Measurements from ENCODE around the gene PBRM1. TPM values are rescaled to one million over a fixed set of nuclear protein-coding genes. Genes with fewer than 3 reads are reported as not detected.

PBRM1 gene
- polyA plus RNA-seq, 3 donors: 26.1 to 72.9 (median 38.0) TPM

DNA sequence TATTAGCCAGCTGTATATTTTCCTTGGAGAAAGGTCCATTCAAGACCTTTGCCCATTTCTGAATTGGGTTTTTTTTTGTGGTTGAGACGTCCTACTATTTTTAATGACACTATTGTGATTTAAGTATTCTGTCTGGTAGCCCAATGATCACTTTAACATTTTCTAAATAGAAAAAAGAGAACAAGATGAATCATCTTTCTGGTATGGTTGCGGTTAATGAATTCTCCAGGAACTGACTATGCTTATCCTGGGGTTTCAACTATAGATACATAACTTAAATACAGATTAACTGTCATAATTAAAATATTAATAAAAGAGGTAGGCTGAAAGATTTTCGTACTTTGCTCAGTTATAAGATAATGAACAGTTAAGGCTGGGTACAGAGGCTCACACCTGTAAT is 51.9 kb downstream of the PBRM1 start:
- Mint-ChIP-seq H3K27ac (peak overlapping the region in 1 of 7 donors; percentile 50), H3K4me3 (no peak overlapping the region), H3K27me3 (ENCODE audit: low read depth in 3 of 3) (peaks cover 0 to 3% (median 0%) of the 10 kb centered on the region in 3 donors), H3K36me3 (peaks cover 56 to 80% of the 10 kb centered on the region in 2 donors), H3K9me3 (no peaks in the 10 kb centered on the region), H3K4me1 (peaks cover 2% of the 10 kb centered on the region)
- Histone ChIP-seq H3K36me3 (replicated peaks in 1 of 2; ENCODE audit: control insufficient read depth in 1 of 2, insufficient read depth in 2 of 2, low read length in 2 of 2) (peaks cover 79 to 89% of the 10 kb centered on the region in 2 donors), H4K20me1 (ENCODE audit: insufficient read depth, low read length) (peaks cover 3% of the 10 kb centered on the region), H3K4me2 (replicated peaks; ENCODE audit: extremely low read depth, low read length, poor library complexity, severe bottlenecking) (no peak overlapping the region), H3K4me1 (ENCODE audit: control insufficient read depth in 1 of 2, insufficient read depth in 2 of 2, low read length in 2 of 2) (no peaks in the 10 kb centered on the region), H3K27me3 (ENCODE audit: control insufficient read depth in 2 of 2, insufficient read depth in 2 of 2, low read length in 2 of 2) (no peaks in the 10 kb centered on the region), H3K4me3 (replicated peaks in 1 of 3; ENCODE audit: low read depth in 2 of 3, low read length in 3 of 3) (no peak overlapping the region), H3K27ac (ENCODE audit: low read depth in 1 of 2, low read length in 2 of 2) (no peak overlapping the region), H2AFZ (ENCODE audit: insufficient read depth, low read depth, low read length, poor library complexity, severe bottlenecking) (no peak overlapping the region), H3K9me3 (replicated peaks in 1 of 2; ENCODE audit: control insufficient read depth in 1 of 2, insufficient read depth in 1 of 2, low read length in 2 of 2) (no peaks in the 10 kb centered on the region), H3K9ac (ENCODE audit: insufficient read depth, low read length, poor library complexity, severe bottlenecking) (no peak overlapping the region), H3K79me2 (ENCODE audit: insufficient read depth, low read length) (no peaks in the 10 kb centered on the region)
- no CpG with 5 or more reads among the region's 3 CpGs for WGBS (ENCODE audit: insufficient coverage)
- no peak for DNase-seq
- TF ChIP-seq, protein P1, sequence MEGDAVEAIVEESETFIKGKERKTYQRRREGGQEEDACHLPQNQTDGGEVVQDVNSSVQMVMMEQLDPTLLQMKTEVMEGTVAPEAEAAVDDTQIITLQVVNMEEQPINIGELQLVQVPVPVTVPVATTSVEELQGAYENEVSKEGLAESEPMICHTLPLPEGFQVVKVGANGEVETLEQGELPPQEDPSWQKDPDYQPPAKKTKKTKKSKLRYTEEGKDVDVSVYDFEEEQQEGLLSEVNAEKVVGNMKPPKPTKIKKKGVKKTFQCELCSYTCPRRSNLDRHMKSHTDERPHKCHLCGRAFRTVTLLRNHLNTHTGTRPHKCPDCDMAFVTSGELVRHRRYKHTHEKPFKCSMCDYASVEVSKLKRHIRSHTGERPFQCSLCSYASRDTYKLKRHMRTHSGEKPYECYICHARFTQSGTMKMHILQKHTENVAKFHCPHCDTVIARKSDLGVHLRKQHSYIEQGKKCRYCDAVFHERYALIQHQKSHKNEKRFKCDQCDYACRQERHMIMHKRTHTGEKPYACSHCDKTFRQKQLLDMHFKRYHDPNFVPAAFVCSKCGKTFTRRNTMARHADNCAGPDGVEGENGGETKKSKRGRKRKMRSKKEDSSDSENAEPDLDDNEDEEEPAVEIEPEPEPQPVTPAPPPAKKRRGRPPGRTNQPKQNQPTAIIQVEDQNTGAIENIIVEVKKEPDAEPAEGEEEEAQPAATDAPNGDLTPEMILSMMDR (IDR thresholded peaks at IDR 0.05): no peak
- intact Hi-C loops (cut with micrococcal nuclease): no loop called here

DNA sequence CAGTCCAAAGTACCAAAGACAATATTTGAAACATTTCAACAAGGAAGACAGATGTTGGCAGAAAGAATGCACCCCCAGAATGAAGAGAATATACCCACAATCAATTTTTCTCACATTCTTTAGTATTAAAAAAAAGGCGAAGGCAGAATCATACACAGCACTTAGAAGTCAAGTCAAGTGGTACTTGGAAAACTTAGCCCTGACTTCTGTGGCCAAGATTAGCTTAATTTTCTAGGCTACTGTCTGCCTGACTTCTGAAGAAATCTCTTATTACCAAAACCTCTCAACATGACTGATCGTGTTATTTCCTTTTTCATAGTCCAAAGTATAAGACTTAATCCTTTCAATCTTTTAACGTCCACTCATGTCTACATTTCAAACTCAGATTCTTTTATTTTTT is 60.7 kb downstream of the PBRM1 start:
- DNase-seq: no peak
- H3K27me3 Mint-ChIP-seq (ENCODE audit: low read depth in 3 of 3): peaks cover 0 to 1% (median 0%) of the 10 kb centered on the region in 3 donors
- no peak overlapping the region for H3K4me2 ChIP-seq (replicated peaks; ENCODE audit: extremely low read depth, low read length, poor library complexity, severe bottlenecking)
- TF ChIP-seq, protein P1 (IDR thresholded peaks at IDR 0.05): no peak
- no peak overlapping the region for H3K27ac Mint-ChIP-seq
- H3K4me3 ChIP-seq (replicated peaks in 1 of 3; ENCODE audit: low read depth in 2 of 3, low read length in 3 of 3): no peak overlapping the region
- no peaks in the 10 kb centered on the region for H3K4me1 Mint-ChIP-seq
- no peaks in the 10 kb centered on the region for H3K27me3 ChIP-seq (ENCODE audit: control insufficient read depth in 2 of 2, insufficient read depth in 2 of 2, low read length in 2 of 2)
- peaks cover 63 to 80% of the 10 kb centered on the region in 2 donors for H3K36me3 Mint-ChIP-seq
- H3K36me3 ChIP-seq (replicated peaks in 1 of 2; ENCODE audit: control insufficient read depth in 1 of 2, insufficient read depth in 2 of 2, low read length in 2 of 2): peaks cover 87 to 100% of the 10 kb centered on the region in 2 donors
- no peaks in the 10 kb centered on the region for H3K79me2 ChIP-seq (ENCODE audit: insufficient read depth, low read length)
- intact Hi-C loops (cut with micrococcal nuclease): no loop called here
- no peaks in the 10 kb centered on the region for H3K4me1 ChIP-seq (ENCODE audit: control insufficient read depth in 1 of 2, insufficient read depth in 2 of 2, low read length in 2 of 2)
- H3K27ac ChIP-seq (ENCODE audit: low read depth in 1 of 2, low read length in 2 of 2): no peak overlapping the region
- H3K4me3 Mint-ChIP-seq: no peak overlapping the region
- no peaks in the 10 kb centered on the region for H3K9me3 Mint-ChIP-seq
- no CpG with 5 or more reads among the region's 3 CpGs for WGBS (ENCODE audit: insufficient coverage)
- H2AFZ ChIP-seq (ENCODE audit: insufficient read depth, low read depth, low read length, poor library complexity, severe bottlenecking): no peak overlapping the region
- H3K9ac ChIP-seq (ENCODE audit: insufficient read depth, low read length, poor library complexity, severe bottlenecking): no peak overlapping the region
- H3K9me3 ChIP-seq (replicated peaks in 1 of 2; ENCODE audit: control insufficient read depth in 1 of 2, insufficient read depth in 1 of 2, low read length in 2 of 2): no peaks in the 10 kb centered on the region
- H4K20me1 ChIP-seq (ENCODE audit: insufficient read depth, low read length): peaks cover 15% of the 10 kb centered on the region
